ENCODE measurements around the gene TEX22. TPM values are rescaled to one million over a fixed set of nuclear protein-coding genes. Genes with fewer than 3 reads are reported as not detected.

TEX22 gene
- total RNA-seq, 4 donors from 2014 or later: 1.1 to 3.8 TPM; not detected in 2

DNA sequence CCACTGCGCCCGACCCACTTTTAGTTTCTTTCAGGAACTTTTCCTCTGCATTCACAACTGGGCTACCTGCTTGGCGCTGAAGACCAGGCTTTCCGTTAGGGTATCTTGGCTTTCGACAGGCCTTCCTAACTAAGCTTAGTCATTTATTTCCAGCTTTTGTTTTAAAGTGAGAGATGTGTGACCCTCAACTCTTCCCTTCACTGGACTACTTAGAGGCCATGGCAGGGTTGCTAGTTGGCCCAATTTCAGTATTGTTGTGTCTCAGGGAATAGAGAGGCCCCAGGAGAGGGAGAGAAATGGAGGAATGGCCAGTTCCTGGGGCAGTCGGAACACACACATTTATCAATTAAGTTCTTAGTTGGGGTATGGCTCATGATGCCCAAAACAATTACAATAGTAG lies 31.7 kb downstream of the TEX22 start:
- H3K9me3 ChIP-seq: no peaks in the 10 kb centered on the region
- intact Hi-C loops (cut with DNase I; ENCODE audit: low total_unique reads): no loop called here
- no peaks in the 10 kb centered on the region for H3K4me1 ChIP-seq
- DNase-seq: no peak
- H3K36me3 ChIP-seq: no peaks in the 10 kb centered on the region
- no peak overlapping the region for H3K27ac ChIP-seq
- H3K4me3 ChIP-seq: no peak overlapping the region
- no peaks in the 10 kb centered on the region for H3K27me3 ChIP-seq
- TF ChIP-seq POLR2A (IDR thresholded peaks at IDR 0.05): no peak
- TF ChIP-seq, protein P1, sequence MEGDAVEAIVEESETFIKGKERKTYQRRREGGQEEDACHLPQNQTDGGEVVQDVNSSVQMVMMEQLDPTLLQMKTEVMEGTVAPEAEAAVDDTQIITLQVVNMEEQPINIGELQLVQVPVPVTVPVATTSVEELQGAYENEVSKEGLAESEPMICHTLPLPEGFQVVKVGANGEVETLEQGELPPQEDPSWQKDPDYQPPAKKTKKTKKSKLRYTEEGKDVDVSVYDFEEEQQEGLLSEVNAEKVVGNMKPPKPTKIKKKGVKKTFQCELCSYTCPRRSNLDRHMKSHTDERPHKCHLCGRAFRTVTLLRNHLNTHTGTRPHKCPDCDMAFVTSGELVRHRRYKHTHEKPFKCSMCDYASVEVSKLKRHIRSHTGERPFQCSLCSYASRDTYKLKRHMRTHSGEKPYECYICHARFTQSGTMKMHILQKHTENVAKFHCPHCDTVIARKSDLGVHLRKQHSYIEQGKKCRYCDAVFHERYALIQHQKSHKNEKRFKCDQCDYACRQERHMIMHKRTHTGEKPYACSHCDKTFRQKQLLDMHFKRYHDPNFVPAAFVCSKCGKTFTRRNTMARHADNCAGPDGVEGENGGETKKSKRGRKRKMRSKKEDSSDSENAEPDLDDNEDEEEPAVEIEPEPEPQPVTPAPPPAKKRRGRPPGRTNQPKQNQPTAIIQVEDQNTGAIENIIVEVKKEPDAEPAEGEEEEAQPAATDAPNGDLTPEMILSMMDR (IDR thresholded peaks at IDR 0.05): no peak

DNA sequence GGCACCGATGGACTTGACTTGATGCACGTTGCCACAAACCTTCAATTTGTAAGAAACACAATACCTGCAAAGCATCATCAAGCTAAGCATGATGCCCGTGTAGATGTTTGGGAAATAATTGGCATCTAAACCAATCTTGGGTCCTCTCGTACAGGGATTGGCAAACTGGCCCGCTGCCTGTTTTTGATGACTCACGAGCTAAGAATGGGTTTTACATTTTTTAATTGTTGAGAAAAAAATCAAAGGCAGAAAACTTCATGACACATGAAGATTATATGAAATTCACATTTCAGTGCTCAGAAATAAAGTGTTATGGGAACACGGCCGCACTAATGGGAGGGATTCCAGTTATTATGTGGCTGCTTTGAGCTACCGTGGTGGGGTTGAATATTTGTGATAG lies 32.2 kb downstream of the TEX22 start:
- no peaks in the 10 kb centered on the region for H3K27me3 ChIP-seq
- H3K4me3 ChIP-seq: no peak overlapping the region
- DNase-seq: no peak
- H3K4me1 ChIP-seq: no peaks in the 10 kb centered on the region
- H3K9me3 ChIP-seq: no peaks in the 10 kb centered on the region
- no peaks in the 10 kb centered on the region for H3K36me3 ChIP-seq
- no peak for TF ChIP-seq POLR2A (IDR thresholded peaks at IDR 0.05)
- TF ChIP-seq, protein P1 (IDR thresholded peaks at IDR 0.05): no peak
- intact Hi-C loops (cut with DNase I; ENCODE audit: low total_unique reads): no loop called here
- H3K27ac ChIP-seq: no peak overlapping the region

DNA sequence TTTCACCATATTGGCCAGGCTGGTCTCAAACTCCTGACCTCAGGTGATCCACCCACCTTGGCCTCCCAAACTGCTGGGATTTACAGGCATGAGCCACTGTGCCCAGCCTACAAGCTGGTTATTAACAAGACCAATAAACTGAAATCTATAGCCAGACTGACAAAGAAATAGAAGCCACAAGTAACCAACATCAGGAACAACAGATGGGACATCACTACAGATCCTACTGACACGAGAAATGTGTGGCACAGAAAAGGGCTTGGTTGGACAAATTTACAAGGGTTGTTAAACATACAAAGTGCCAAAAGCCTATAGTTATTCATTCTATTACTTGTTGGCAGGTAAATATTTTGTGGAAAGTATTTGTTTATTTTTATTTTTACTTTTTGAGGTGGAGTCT lies 32.9 kb downstream of the TEX22 start:
- no peak overlapping the region for H3K27ac ChIP-seq
- no peaks in the 10 kb centered on the region for H3K27me3 ChIP-seq
- no peak for DNase-seq
- H3K4me3 ChIP-seq: no peak overlapping the region
- H3K36me3 ChIP-seq: no peaks in the 10 kb centered on the region
- no peaks in the 10 kb centered on the region for H3K4me1 ChIP-seq
- H3K9me3 ChIP-seq: no peaks in the 10 kb centered on the region
- TF ChIP-seq POLR2A (IDR thresholded peaks at IDR 0.05): no peak
- TF ChIP-seq, protein P1 (IDR thresholded peaks at IDR 0.05): no peak
- intact Hi-C loops (cut with DNase I; ENCODE audit: low total_unique reads): no loop called here

DNA sequence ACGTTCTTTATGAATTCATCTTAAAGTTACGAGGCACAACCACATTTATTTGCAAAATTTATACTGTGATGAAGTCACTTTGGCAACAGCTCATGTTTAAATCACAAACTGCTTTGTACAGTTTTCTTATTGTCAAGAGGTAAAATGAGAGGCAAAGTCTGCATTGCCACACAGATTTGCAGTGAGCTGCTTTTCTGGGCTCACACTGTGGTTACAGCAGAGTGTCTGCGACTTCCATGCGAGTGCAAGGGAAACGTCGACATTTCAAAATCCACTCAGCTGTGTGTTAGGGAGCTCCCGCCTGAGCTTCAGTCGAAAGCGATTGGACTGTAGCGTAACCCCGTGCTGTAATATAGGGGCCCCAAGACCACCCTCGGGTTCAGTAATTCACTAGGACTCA lies 34.3 kb downstream of the TEX22 start:
- no peak for DNase-seq
- H3K36me3 ChIP-seq: no peaks in the 10 kb centered on the region
- no peaks in the 10 kb centered on the region for H3K27me3 ChIP-seq
- TF ChIP-seq, protein P1 (IDR thresholded peaks at IDR 0.05): no peak
- TF ChIP-seq POLR2A (IDR thresholded peaks at IDR 0.05): no peak
- no peak overlapping the region for H3K27ac ChIP-seq
- H3K9me3 ChIP-seq: no peaks in the 10 kb centered on the region
- intact Hi-C loops (cut with DNase I; ENCODE audit: low total_unique reads): no loop called here
- H3K4me1 ChIP-seq: no peaks in the 10 kb centered on the region
- no peak overlapping the region for H3K4me3 ChIP-seq

DNA sequence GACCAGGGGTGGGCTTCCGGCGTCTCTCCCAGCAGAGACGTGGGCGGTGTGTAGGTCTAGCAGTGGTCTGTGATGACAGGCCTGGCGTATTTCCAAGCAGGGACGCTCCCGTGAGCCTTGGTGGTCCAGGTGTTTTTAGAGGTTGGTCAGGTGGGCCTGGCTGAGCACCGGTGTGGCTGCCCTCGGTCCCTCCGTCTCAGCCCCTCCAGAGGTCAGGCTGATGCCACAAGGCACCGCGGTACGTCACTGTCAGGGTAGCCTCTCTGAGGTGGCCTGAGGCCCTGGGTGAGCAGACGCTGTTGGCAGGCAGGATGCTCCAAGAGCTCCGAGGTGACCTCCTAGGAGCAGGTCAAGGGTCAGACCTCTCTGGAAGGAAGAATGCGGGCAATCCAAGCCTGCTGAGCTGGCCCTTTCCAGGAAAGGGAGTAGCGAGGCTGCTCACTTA lies 34.8 kb downstream of the TEX22 start:
- intact Hi-C loops (cut with DNase I; ENCODE audit: low total_unique reads): no loop called here
- Histone ChIP-seq H3K36me3 (no peaks in the 10 kb centered on the region), H3K4me3 (no peak overlapping the region), H3K27ac (no peak overlapping the region), H3K4me1 (no peaks in the 10 kb centered on the region), H3K9me3 (no peaks in the 10 kb centered on the region), H3K27me3 (no peaks in the 10 kb centered on the region)
- TF ChIP-seq, protein P1 (IDR thresholded peaks at IDR 0.05): no peak
- no peak for TF ChIP-seq POLR2A (IDR thresholded peaks at IDR 0.05)
- no peak for DNase-seq
